NCI-H345 treated with DMSO at 0.1 percent for 48 hours (cell line): ENCODE data around the gene ONECUT3.

ENCODE experiments used
- DNase-seq: peaks from one replicate; lab custom pipeline; 2025; ENCODE audit not compliant: unreplicated experiment; lab: John Stamatoyannopoulos, UW

Gene ONECUT3

DNA sequence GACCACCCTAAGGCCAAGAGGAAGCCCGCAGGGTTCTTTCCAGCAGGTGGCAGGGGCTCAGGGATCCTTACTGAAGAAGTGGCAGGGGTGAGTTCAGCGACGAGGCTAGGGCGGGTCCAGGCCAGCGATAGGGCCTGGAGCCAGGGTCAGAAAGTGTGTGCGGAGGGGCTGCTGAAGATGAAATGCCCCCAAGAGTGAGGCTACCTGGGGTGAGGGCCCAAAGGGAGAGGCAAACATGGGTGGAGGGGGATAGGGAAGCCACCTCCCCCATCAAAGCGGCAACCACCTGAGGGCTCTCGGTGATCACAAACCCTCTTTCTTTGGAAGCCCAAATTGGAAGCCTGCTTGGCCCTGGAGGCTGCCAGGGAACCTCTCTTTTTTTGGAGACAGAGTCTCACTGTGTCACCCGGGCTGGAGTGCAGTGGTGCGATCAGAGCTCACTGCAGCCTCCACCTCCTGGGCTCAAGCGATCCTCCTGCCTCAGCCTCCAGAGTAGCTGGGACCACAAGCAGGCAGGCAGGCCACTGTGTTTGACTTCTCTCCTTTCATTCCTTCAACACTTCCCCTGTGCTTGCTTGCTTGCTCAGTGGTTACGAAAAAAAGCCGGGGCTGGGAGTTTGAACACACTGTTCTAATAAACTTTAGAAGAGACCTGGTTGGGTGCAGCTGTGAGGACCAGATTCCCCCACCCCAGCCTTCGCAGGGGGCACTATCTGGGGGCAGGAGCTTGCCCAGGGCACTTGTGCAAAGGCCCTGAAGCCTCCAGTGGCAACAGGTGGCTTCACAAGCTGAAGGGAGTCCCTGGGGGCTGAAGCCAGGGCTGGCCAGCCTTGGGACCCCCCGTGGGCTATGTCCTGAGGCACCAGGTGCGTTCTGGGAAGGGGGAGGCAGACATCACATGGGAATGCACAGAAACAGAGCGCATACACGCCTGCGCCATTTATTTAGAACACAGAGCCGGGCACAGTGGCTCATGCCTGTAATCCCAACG lies 60.2 kb downstream of the ONECUT3 start:
- no peak for DNase-seq

DNA sequence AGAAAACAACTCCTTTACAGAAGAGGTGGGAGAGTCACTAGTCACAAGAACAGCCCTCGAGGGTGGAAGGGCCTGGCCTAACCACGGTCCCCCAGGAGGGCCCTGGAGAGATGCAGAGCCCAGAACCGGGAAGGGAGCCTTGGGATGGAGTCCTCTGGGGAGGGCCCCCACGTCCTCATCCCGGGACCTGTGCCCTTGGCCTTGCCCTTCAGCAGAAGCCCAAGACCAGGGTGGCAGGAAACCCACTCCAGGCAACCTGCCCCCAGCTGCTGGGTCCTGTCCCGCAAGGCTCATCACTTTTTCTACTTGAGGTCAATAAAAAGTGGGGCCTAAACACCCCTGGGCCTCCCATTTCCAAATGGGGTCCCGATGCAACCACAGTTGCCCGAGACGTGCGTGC lies 61.1 kb downstream of the ONECUT3 start:
- DNase-seq, result no peak

DNA sequence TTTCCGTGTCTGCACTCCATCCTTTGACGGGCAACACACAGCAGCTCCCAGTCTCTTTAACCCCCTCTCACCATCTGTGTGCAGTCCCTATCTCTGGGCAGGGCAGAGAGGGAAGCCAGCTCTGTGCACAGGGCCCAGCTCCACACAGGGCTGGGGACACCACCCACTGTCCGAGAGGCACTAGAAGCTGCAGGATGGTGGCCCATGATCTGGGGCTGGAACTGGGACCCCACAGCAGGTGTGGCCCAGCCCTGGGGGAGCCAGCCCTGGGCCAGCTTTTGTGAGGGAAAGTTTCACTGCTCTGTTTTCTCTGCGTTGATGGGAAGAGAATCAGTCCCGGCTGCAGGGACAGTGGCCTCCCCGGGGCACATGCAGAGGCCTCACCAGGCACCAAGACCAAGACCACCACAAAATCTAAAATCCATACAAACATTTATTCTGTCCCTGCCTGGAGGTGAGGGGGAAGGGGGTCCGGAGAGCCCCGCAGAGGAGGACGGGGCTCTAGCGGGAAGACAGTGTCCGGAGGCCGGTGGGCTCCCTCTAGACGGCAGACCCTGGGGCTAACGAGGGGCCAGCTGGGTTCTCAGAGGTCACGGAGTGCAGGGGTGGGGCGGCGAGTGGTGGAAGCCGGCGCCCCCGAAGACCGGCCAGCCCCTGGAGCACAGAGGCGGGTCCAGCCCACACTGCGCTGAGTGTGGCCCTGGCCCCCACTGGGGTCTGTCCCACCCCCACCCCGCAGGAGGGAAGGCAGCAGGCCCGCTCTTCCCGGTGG lies 61.7 kb downstream of the ONECUT3 start:
- DNase-seq, result no peak

DNA sequence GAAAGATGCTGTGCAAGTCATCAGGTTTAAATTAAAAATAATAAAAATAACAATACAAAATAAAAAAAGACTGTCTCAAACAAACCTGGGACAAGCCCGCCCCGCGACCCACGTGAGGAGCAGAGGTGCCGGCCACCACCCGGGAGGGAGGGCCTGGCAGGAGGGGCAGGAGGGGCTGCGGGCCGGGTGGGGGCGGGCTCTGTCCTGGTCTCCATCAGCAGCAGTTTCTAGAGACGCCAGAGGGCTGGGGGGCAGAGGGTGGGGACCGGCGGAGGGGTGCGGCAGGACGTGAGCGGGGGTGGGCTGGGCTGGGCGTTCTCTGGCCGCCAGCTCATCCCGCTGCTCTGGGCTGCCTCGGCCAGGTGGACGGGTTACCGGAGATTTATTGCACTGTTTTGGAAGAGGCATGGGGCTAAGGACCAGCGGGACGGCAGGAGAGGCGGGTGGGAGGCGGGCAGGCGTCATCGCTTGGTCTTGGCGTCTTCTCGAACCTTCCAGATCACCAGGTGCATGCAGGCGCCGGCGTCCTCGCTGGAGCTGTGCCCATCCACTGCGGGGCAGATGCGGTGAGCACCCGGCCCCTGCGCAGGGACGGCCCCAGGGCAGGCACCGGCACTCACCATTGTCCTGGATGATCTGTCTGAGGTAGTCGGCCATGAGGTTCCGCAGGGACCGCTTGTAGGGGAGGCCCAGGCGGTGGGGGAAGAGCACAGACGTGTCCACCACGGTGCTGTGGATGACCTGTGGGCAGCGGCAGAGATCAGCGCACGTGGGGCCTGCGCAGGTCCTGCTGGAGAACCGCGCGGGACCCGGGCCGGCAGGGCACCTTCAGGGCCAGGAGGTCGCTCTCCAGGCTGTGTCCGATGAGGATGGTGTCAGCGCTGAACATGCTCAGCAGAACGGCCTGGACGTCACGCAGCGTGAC lies 62.6 kb downstream of the ONECUT3 start:
- DNase-seq, result no peak

DNA sequence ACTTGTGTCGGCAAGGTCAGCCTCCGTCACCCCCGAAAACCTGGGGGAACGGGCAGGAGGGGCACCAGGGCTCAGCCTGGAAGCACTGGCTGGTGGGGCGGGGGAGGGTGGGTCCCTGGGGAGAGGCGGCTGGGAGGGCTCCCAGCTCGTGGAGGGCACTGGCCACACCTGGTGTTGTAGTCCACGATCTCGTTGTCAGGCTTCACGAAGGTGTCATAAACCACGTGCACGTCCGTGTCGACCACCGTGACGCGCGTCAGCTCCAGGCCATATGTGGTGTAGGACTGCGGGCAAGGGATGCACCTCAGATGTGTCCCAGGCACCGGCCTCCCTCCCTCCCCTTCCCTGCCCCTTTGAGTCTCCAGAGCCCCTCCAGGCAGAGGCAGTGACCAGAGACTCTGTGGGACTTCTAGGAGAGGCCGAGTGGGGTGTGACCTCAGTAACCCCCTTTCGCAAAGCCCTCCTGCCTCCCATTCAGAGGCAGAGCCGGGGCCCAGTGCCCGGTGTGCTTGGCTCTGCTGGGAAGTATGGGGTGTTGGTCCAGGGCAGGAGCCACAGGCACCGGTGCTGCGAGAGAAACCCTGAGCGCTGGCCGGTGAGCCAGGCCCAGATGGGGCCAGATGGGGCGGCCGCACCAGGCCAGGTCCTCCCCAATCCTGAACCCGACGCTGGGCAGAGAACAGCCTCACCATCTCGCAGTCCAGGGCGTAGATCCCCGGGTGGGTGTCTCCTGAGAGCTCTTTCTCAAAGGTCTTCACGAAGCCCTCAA lies 63.4 kb downstream of the ONECUT3 start:
- DNase-seq, result no peak

DNA sequence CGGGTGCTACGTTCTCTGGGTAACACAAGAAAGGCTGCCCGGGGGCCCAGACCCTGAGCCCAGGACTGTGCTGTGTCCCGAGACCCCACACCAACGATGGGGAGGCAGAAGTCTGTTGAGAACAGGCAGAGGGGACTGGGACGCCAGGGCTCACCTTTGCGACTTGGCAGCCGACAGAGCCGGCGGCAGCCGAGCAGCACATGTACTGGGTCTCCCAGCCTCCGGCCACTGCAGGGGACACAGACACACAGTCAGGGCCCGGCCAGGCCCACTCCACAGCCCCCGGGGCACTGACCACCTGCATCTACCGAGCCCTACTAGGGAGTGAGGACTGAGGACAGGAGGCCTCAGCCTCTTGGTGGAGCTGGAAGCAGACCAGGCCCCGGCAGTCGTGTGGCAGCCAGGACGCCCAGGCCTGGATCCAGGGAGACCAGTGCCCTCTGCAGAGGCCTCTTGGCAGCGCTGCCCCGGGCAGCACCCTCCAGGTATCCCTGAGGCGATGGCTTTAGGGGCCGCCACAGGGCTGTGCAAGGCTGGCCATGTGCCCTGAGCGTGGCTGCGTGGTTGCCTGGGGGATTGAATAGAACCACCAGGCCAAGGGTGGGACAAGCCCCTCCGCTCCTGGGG lies 64.4 kb downstream of the ONECUT3 start:
- no peak for DNase-seq

DNA sequence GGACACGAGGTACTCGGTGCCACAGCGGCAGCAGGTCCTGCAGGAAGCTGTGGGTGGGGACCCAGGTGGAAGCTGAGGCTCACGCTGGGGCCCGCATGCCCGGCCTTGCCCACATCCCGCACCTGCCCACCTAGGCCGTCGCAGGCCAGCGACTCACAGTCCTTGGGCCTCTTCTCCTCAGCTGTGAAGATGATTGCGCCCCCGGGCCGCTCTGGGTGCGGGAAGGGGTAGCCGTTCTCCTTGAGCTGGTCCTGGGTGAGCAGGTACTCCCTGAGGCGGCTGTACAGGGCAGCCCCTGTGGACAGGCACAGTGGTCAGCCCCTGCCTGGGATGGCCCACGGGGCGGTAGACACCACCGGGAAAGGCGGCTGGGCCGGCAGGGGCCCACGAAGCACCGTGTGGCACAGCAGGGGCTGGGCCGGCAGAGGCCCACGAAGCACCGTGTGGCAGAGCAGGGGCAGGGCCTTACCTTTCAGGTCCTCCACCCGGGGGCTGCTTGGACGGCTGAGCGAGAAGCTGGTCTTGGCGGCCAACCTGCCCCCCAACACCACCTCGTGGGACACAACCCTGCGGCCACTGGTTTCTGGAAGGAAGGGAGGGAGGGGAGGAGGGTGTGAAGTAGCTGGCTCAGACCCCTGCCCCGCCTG lies 65.4 kb downstream of the ONECUT3 start:
- DNase-seq, result no peak

DNA sequence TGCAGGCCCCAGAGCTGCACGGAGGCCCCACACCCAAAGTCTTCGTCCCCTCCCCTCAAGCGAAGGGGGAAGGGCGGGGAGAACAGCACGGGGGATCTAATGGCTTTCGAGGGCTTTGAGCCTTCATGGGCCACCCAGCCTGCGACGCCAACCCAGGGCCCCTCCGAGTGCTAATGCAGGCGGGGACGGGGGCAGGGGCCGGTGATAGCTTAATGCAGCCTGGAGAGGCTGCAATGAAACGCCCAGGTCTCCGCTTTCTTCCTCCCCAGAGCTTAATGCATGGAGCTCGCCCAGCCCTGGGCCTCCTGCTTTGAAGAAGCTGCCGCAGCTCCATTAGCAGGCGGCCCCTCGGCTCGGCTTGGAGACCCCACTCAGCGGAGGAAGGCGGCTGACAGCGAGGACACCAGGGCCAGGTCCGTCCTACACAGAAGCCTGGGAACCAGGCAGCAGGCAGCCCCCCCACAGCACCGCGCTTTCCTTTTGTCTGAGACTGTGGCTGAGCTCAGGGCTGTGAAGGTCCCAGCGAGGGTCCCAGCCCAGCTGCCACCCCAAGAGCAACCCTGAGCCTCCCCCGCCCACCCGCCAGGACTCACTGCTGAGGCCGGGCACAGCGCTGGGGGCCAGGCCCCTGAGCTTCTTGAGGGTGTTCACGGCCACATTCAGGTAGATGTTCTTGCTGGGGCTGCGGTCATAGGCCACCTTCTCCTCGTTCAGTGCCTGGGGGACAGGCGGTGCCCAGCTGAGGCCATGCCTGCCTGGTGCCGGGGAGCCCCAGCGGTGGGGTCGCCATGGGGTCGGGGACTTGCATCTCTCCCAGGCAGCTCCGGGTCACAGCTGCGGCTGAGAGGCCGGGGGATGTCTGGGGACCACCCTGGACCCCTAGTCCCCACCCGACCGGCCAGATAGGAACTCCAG lies 66.3 kb downstream of the ONECUT3 start:
- DNase-seq, result no peak

DNA sequence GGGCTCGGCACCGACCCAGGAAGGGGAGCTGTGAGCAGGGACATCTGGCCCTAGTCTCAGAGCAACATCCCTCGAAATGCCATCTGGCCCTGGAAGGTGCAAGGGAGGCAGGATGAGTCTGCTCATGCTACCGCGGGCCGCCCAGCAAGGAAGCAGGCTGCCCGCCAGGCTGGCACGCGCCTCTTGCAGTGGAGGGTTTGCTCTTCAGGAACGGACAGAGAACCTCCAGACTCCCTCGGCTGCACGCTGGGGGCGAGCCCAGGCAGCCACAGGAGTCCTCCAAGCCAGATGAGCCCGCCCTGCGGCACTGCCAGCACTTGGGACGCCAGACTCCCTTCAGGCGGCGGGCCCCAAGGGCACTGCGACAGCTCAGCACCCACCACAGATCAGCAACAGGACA lies 68.9 kb downstream of the ONECUT3 start:
- no peak for DNase-seq

DNA sequence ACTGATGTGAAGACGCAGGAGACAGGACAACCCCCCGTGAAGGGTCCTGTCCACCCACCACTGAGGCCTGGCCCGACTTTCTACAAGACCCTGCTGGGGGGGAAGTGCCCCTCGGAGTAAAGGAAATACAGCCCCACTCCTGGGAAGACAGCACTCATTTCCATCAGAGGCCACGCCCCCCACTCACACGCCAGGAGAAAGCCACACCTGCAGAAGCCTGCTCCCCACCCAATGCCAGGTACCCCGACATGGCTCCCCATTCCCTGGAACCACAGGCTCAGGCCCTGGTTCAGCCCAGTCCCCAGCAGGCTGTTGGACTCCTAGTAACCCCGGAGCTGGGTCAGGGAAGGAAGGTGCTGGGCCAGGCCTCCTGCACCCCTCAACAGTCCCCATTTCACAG lies 69.7 kb downstream of the ONECUT3 start:
- no peak for DNase-seq

DNA sequence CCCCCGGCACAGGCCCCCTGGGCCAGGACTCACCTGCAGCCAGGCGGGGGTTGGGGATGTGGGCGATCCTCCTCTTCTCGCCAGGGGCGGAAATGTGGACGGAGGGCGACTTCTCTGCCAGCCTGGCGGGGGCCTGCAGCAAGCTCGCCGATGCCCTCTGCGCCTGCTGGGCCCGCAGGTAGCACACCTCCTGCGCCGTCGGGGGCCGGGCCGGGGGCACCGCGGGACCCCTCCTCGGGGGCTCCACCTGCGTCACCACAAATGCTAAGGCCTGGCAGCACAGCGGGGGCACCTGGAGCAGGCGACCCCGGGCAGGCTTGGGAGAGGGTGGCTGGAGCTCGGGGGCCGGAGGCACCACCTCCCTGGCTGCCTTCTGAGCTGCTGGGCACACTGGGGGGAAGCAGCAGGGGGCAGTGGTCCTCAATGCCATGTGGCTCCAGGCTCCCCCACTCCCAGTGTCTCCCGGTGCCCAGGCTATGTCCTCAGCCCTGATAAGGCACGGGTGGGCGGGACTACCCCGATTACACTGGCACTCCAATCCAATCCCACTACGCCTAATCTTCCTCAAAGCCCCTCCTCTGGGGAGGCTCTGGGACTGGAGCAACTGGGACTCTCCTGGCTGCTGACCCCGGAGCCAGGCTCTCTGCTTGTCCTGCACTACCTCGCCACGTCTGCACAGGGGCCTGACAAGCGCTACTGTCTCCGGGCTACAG lies 70.4 kb downstream of the ONECUT3 start:
- DNase-seq, result no peak

DNA sequence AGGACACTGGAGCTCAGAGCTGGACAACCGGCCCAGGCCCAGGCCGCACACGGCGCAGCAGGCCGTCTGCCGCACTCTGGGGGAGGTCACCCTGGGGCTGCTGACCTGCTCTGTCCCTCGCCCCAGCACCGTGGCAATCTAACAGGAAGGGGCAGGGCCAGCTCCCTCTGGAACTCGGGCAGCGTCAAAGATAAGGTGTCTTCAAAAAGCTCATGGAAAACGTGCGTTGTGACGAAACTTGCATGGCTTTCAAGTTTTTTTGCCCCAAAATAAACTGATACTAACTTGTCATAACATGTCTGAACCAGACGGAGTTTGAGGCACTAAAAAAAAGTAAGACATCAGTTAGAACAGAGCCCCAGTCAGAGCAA lies 70.9 kb downstream of the ONECUT3 start:
- no peak for DNase-seq

DNA sequence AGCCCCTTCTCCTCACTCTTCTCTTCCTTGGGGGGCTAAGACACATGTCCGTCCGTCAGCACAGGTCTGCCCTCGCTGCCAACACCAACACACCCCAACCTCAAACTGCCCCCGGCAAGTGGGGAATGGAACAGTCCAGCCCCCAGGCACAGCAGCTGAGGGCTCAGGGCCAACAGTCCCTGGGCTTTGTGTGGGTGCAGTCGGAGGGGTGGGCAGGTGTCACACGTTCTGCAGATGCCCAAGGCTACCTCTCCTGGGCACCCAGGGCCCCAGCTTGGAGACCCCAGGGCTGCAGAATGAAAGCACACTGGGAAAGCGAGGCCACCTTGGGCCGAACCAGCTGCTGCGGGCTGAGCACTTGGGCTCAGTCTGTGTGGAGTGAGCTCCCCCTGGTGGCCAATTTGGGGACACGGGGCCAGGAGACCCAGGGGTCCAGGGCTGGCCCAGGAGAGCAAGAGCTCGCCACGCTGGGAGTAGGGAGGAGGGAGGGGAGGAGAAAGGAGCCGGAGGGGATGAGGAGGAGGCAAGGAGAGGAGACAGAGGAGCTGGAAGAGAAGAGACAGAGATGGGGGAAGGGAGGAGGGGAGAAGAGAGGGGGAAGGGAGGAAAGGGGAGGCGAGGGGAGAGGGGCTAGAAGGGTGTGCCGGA lies 72.7 kb downstream of the ONECUT3 start:
- DNase-seq, result no peak

DNA sequence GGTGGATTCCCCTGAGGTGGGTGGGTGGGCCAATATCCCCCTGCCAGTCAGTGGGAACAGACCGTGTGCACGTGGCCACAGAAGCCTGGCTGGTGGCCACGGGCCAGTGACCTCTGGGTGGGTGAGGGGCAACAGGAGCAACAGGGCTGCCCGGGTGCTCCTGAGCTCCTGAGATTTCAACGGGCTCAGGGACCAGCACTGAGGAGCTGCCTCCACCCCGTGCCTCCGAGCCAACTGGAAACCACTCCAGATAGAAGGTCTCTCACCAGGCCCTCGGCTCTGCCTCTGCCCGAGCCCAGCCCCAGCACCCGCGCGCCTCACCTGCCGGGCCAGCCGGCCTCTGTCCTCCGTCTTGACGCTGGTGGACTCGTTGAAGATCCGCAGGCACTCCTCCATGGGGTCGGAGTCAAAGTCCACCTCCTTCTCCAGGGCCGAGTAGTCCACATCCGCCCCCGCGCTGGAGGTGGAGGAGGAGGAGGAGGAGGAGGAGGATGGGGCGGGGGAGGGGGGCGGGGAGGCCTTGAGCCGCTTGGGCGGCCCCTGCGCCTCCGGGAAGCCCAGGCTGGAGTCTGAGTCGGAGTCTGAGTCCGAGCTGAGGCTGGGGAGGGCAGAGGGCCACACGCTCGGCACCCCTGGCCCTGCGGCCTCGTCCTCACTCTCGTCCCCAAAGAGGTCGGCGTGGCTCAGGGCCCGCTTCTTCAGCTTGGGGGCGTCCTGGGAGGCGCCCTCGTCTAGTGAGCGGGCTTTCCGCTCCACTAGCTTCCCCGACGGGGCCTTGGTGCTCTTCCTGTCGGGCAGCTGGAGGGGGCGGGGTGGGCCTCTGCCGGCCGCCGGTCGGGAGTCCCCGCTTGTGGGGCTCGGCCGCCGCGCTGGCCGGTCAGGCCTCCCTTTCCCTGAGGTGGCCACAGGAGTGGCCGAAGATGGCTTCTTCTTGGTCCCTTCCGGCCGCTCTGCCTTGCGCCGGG lies 73.5 kb downstream of the ONECUT3 start:
- no peak for DNase-seq

DNA sequence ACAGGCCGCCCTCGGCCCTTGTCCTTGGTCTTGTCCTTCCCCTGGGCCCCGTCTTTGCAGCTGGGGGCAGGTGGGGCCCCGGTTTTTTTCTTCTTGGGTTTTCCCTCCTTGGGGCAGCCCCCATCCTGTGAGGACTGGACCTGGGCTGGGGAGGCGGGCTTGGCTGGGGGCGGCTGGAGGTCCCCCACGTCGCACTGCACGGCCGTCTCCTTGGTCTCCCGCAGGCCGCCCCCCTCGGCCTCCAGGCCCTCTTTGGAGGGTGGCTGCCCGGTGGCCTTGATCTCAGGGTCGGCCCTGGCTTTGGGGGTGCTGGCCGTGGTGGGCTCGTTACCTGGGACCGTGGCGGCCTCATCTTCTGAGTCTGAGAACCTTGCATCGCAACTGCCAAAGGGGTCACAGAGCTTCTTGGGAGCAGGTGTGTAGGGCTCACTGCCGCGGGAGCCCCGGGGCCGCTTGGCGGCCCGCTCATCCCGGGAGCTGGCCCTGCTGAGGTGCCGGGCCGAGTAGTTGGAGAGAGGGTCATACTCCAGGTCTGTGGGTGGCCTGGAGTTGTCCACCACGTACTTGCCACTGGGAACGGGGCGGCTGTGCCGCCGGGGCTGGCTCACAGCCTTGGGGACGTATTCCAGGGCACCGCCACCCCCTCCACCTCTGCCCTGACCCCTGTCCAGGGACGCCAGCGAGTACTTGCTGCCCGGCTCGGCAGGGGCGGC lies 74.4 kb downstream of the ONECUT3 start:
- no peak for DNase-seq
